GM18505 (cell line): ENCODE data around the gene FUOM.

Experiments
- ATAC-seq: cut with Tn5 transposase; IDR thresholded peaks from one replicate; pipeline ENCODE4 v1.9.1; 2021; ENCODE audit not compliant: unreplicated experiment
- POLR2A ChIP-seq: IDR thresholded peaks from 4 replicates; pipeline ENCODE4 v1.6.1; 2011; ENCODE audit warnings: borderline replicate concordance; ENCODE audit not compliant: insufficient read depth, insufficient read length; ENCODE audit errors: extremely low read depth

FUOM gene

DNA sequence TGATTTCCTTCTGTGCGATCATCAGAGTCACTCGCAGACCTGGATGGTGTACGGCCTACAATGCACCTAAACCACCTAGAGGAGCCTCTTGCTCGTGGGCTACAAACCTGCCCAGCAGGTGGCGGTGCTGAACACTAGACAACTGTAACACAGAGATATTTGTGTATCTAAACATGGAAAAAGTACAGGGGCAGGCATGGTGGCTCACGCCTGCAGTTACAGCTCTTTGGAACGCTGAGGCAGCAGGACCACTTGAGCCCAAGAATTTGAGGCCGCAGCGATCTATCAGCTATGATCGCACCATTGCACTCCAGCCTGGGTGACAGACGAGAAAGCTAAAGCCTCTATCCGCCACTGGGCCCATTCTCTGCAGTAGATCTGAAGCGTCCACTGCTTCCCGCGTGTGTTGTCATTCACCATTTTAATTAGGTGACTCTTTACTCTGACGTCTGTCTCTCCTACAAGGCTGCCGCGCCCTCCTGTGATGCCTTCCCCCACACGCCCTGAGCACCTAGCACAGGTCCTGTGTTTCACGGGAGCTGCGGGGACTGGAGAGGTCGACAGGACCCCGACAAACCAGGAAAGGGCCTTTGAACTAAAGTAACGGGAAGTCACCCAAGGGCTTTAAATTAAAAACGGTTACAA is 49.9 kb downstream of the FUOM start:
- ATAC-seq = peak; percentile 43
- no peak for TF ChIP-seq POLR2A

GRCh38 chr10:133306941-133307379 is 50.9 kb downstream of the FUOM start:
- TF ChIP-seq POLR2A = no peak
- no peak for ATAC-seq

GRCh38 chr10:133306097-133306476 is 51.7 kb downstream of the FUOM start:
- no peak for TF ChIP-seq POLR2A
- no peak for ATAC-seq
